K562 (cell line): ENCODE results near the gene ZBP1. TPM values are rescaled to one million over a fixed set of nuclear protein-coding genes. Genes with fewer than 3 reads are reported as not detected.

Experiments
- ATAC-seq: fragments of 200-7000 bp; cut with Tn5 transposase; 3 replicates; pipeline ENCODE4 v1.9.1; 2020; ENCODE audit warnings: moderate library complexity
- BruUV-seq: library from RNA; stranded (reverse); fragments of 400-500 nt; replicated peaks from 2 replicates; lab custom pipeline; 2021; lab: Mats Ljungman, UMichigan
- CTCF ChIA-PET: fragments of 300-600 bp; formaldehyde crosslinking; extraction: SDS; loops from one replicate; lab custom pipeline; 2021; ENCODE audit warnings: low intra/inter-chr PET ratio; lab: Yijun Ruan, JAX
- POLR2A ChIA-PET: fragments of 300-600, 350-650 bp; sonication (Branson Sonifier 250); formaldehyde crosslinking; extraction: SDS; loops from one replicate; lab custom pipeline; 2021; ENCODE audit warnings: antibody characterized with exemption, inconsistent platforms; lab: Yijun Ruan, JAX
- DNase-seq, 4 experiments: peaks; one replicate each; pipeline versions ENCODE4 v3.0.0 to v3.0.0-alpha.2; 2011 to 2018; ENCODE audit warnings: low spot score in 3 of 4, mixed read lengths in 3 of 4; ENCODE audit errors: extremely low read depth in 1 of 4
- FAIRE-seq: peaks from 2 replicates; lab custom pipeline; 2011; peaks lifted over from hg19 to GRCh38; lab: Jason Lieb, UNC
- H2AFZ ChIP-seq: 2 replicates; pipeline ENCODE4 v1.6.0; 2011; ENCODE audit warnings: low read depth, low read length, control low read depth, inconsistent platforms
- H3K27ac ChIP-seq: fragments of 200-600 bp; 3 replicates; pipeline ENCODE4 v1.8.0; 2011; ENCODE audit warnings: low read depth, mild to moderate bottlenecking, control low read depth, inconsistent platforms, low read length, moderate library complexity, mixed read lengths; ENCODE audit errors: extremely low read depth
- H3K27me3 ChIP-seq, 2 experiments: fragments of 300-600 bp in 1 of 2; 2 replicates in 1 of 2; 3 replicates in 1 of 2; pipeline versions ENCODE4 v1.6.0 to v1.8.0; 2011; ENCODE audit warnings: inconsistent platforms in 2 of 2, low read length in 2 of 2, mild to moderate bottlenecking in 1 of 2, mixed read lengths in 1 of 2, moderate library complexity in 1 of 2; ENCODE audit not compliant: control insufficient read depth in 2 of 2, insufficient read depth in 2 of 2
- H3K36me3 ChIP-seq: fragments of 300-600 bp; 3 replicates; pipeline ENCODE4 v1.8.0; 2011; ENCODE audit warnings: mild to moderate bottlenecking, low read length, inconsistent platforms; ENCODE audit not compliant: control insufficient read depth, insufficient read depth
- H3K4me1 ChIP-seq, 2 experiments: fragments of 200-600 bp in 1 of 2; replicated peaks in 1 of 2; 2 replicates in 1 of 2; 3 replicates in 1 of 2; pipeline versions ENCODE4 v1.5.1 to v1.8.0; 2011; ENCODE audit warnings: inconsistent platforms in 2 of 2, low read length in 2 of 2, mild to moderate bottlenecking in 1 of 2, mixed read lengths in 1 of 2, moderate library complexity in 1 of 2; ENCODE audit not compliant: control insufficient read depth in 2 of 2, insufficient read depth in 2 of 2
- H3K4me2 ChIP-seq: 2 replicates; pipeline ENCODE4 v1.6.1; 2011; ENCODE audit warnings: low read length, control low read depth, inconsistent platforms, mixed read lengths; ENCODE audit not compliant: insufficient read depth
- H3K4me3 ChIP-seq: fragments of 200-600 bp; sonication (generic), shearing (Covaris generic); 2 replicates; pipeline ENCODE4 v1.5.1; 2016; ENCODE audit warnings: control low read depth, inconsistent platforms
- H3K79me2 ChIP-seq: fragments of 200-600 bp; 3 replicates; pipeline ENCODE4 v1.8.0; 2011; ENCODE audit warnings: low read length, inconsistent platforms; ENCODE audit not compliant: control insufficient read depth, insufficient read depth
- H3K9ac ChIP-seq, 2 experiments: 2 replicates each; pipeline versions ENCODE4 v1.6.0 to v1.6.1; 2011; ENCODE audit warnings: low read depth in 2 of 2, low read length in 2 of 2, control low read depth in 1 of 2, inconsistent platforms in 1 of 2, mild to moderate bottlenecking in 1 of 2, mixed read lengths in 1 of 2; ENCODE audit not compliant: insufficient read depth in 1 of 2
- H3K9me1 ChIP-seq: one replicate; pipeline ENCODE4 v1.6.0; 2011; ENCODE audit warnings: inconsistent platforms, mild to moderate bottlenecking, low read length, moderate library complexity; ENCODE audit not compliant: control insufficient read depth, insufficient read depth
- H3K9me3 ChIP-seq: replicated peaks from 2 replicates; pipeline ENCODE4 v1.5.1; 2011; ENCODE audit warnings: low read depth, low read length, inconsistent platforms; ENCODE audit not compliant: control insufficient read depth, insufficient read depth
- H4K20me1 ChIP-seq: replicated peaks from 2 replicates; pipeline ENCODE4 v1.6.1; 2011; ENCODE audit warnings: low read length, inconsistent platforms, mixed read lengths; ENCODE audit not compliant: control insufficient read depth, insufficient read depth
- ZNF407 ChIP-seq: fragments of 450-650 bp; IDR thresholded peaks from 2 replicates; pipeline ENCODE4 v1.6.1; 2016; ENCODE audit warnings: low read depth
- ZNF766 ChIP-seq: fragments of 200-800 bp; sonication (Bioruptor generic); conservative IDR thresholded peaks from 2 replicates; pipeline ENCODE4 v1.6.1; 2016; ENCODE audit warnings: missing genetic modification characterization, missing compliant biosample characterization
- WGBS: fragments of 100-300 bp; shearing (Covaris generic); methylation state at CpG from one replicate; pipeline ENCODE4 v1.1.6; 2016; ENCODE audit warnings: low coverage, mixed read lengths; ENCODE audit not compliant: insufficient coverage; ENCODE audit errors: missing lambda C conversion rate; 5-methylcytosine and 5-hydroxymethylcytosine counted together
- in situ Hi-C: fragments of 300-500 bp; cut with MboI; formaldehyde crosslinking; loops from 4 replicates; pipeline ENCODE4 v1.15.0; 2018; ENCODE audit warnings: inconsistent platforms, mixed read lengths
- intact Hi-C: fragments of 100-400 bp; cut with micrococcal nuclease; formaldehyde crosslinking; loops from 2 replicates; pipeline ENCODE4 v1.14.2; 2022
- polyA plus RNA-seq, 8 experiments: library from polyadenylated mRNA; depleted of rRNA in 4 of 8; stranded (reverse) in 5 of 8; unstranded in 3 of 8; fragments of >200 nt; fragmentation: Nextera tagmentation in 2 of 8; fragmentation: Illumina TruSeq in 1 of 8; extraction: Ambion mirVana in 2 of 8; extraction: Trizol in 1 of 8; gene quantifications; 2 replicates each; pipeline versions ENCODE4 v1.2.1 to v1.2.3, GENCODE V29; 2011 to 2014; ENCODE audit warnings: inconsistent platforms in 1 of 8, missing spikeins in 1 of 8
- total RNA-seq, 7 experiments: library from RNA; depleted of rRNA in 6 of 7; stranded (reverse); fragments of >200 nt in 6 of 7; fragmentation: Illumina TruSeq in 2 of 7; extraction: Trizol in 2 of 7; gene quantifications; 2 replicates each; pipeline versions ENCODE4 v1.2.1 to v1.2.3, GENCODE V29; 2011 to 2021; ENCODE audit warnings: low replicate concordance in 1 of 7
- TF ChIP-seq, protein P1 (sequence below): sonication (generic); formaldehyde crosslinking; IDR thresholded peaks from 2 replicates; pipeline ENCODE4 v1.8.0; 2022; ENCODE audit warnings: mild to moderate bottlenecking, low read depth, missing genetic modification reagents

ZBP1 gene
- total and polyA plus RNA-seq, 9 of the 15 experiments (the other 6 are each of a cell fraction or from before 2014, with no cell fraction given): not detected

- no peak for TF ChIP-seq ZNF766
- TF ChIP-seq, protein P1, sequence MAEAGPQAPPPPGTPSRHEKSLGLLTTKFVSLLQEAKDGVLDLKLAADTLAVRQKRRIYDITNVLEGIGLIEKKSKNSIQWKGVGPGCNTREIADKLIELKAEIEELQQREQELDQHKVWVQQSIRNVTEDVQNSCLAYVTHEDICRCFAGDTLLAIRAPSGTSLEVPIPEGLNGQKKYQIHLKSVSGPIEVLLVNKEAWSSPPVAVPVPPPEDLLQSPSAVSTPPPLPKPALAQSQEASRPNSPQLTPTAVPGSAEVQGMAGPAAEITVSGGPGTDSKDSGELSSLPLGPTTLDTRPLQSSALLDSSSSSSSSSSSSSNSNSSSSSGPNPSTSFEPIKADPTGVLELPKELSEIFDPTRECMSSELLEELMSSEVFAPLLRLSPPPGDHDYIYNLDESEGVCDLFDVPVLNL: no peak
Observed at GRCh38 chr20:57638895-57639236, 18.6 kb upstream of the ZBP1 start (continued).

- under 1% methylated on average over 7 of the region's 7 CpGs for WGBS
- ATAC-seq: peak; percentile 25; the same call in 1 of the 3 replicates
- H3K36me3 ChIP-seq: no peaks in the 10 kb centered on the region
- H3K4me2 ChIP-seq: no peak overlapping the region
- no peaks in the 10 kb centered on the region for H3K4me1 ChIP-seq
- H3K9me3 ChIP-seq: no peaks in the 10 kb centered on the region
- H3K27ac ChIP-seq: no peak overlapping the region
- in situ Hi-C loops (no loop called here), intact Hi-C loops (no loop called here)
- POLR2A ChIA-PET: no interaction called here
- H3K4me3 ChIP-seq: no peak overlapping the region
- no peak for TF ChIP-seq ZNF407
- TF ChIP-seq, all 486 proteins: peak for 0
- DNase-seq (no peak), FAIRE-seq (peak; percentile 61)
- BruUV-seq: no TSS peak
- Histone ChIP-seq H4K20me1 (no peaks in the 10 kb centered on the region), H3K9me1 (no peaks in the 10 kb centered on the region), H3K27me3 (peaks cover 0 to under 1% of the 10 kb centered on the region in 2 experiments; a peak in 1 of 5 replicates), H2AFZ (no peak overlapping the region), H3K9ac (no peak overlapping the region), H3K79me2 (no peaks in the 10 kb centered on the region)
- CTCF ChIA-PET: no interaction called here
Observed at GRCh38 chr20:57638173-57638894, 18.1 kb upstream of the ZBP1 start.
